K562 treated with DMSO at 1 percent for 12 hours (cell line): ENCODE measurements around the gene SPDYE8. TPM values are rescaled to one million over a fixed set of nuclear protein-coding genes. Genes with fewer than 3 reads are reported as not detected.

ENCODE experiments used
- total RNA-seq: library from RNA; unstranded; fragments of 300-600 nt; gene quantifications from 2 replicates; pipeline ENCODE4 v1.2.3, GENCODE V29; 2022; ENCODE audit not compliant: insufficient read depth

The SPDYE8 gene, protein sequence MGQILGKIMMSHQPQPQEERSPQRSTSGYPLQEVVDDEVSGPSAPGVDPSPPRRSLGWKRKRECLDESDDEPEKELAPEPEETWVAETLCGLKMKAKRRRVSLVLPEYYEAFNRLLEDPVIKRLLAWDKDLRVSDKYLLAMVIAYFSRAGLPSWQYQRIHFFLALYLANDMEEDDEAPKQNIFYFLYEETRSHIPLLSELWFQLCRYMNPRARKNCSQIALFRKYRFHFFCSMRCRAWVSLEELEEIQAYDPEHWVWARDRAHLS
- not detected in 2 replicates for total RNA-seq

GRCh38 chr7:73029666-73030065 lies at the start of gene SPDYE8:
TSS of gene SPDYE8 (minus strand) at chr7:73029766. CDS start at chr7:73027966, 1,800 bp downstream.

DNA sequence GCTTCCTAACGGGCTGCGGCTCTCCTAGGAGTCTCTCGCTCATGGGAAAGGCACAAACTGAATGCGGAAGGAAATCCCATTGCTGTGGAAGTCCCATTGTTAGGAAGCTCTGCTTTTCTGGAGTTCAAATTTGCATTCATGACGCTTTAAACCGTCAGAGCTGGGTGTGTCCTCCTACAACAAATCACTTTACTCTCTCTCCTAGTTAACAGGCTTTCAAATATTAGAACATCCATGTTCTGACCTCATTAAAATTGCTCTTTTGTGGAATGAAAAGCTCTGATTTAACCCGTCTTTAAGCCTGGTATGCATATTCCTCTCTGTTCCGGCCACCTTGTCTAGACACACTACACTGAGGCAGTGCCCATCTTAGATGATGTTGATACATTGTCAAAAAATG lies 28.2 kb upstream of the SPDYE8 start, which contains the start of gene SPDYE11:
Gene SPDYE11, minus strand, starts transcription at position 101 of the 400 bp plus-strand sequence. CDS start 1,800 bp downstream, outside the sequence.

Other genes with a start within 250 kb of the SPDYE8 start
- gene TYW1B, start 201.6 kb downstream of the SPDYE8 start, total RNA-seq = 4.2 and 11.2 TPM in 2 replicates
- gene POM121, start 104.7 kb downstream of the SPDYE8 start, total RNA-seq = 20.0 and 92.4 TPM in 2 replicates
- gene TRIM74, start 60.3 kb downstream of the SPDYE8 start, total RNA-seq = 0.60 TPM in 1 of 2 replicates, not detected in the other
- gene SPDYE11, start 28.1 kb upstream of the SPDYE8 start, total RNA-seq = not detected in 2 replicates
- not detected in 2 replicates for gene SPDYE9, start 56.3 kb upstream of the SPDYE8 start, total RNA-seq